ENCODE data around the gene CHI3L2.

- TF ChIP-seq, protein P1, sequence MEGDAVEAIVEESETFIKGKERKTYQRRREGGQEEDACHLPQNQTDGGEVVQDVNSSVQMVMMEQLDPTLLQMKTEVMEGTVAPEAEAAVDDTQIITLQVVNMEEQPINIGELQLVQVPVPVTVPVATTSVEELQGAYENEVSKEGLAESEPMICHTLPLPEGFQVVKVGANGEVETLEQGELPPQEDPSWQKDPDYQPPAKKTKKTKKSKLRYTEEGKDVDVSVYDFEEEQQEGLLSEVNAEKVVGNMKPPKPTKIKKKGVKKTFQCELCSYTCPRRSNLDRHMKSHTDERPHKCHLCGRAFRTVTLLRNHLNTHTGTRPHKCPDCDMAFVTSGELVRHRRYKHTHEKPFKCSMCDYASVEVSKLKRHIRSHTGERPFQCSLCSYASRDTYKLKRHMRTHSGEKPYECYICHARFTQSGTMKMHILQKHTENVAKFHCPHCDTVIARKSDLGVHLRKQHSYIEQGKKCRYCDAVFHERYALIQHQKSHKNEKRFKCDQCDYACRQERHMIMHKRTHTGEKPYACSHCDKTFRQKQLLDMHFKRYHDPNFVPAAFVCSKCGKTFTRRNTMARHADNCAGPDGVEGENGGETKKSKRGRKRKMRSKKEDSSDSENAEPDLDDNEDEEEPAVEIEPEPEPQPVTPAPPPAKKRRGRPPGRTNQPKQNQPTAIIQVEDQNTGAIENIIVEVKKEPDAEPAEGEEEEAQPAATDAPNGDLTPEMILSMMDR (IDR thresholded peaks at IDR 0.05; ENCODE audit: low read length), result no peak
- TF ChIP-seq EZH2 (IDR thresholded peaks at IDR 0.05; ENCODE audit: borderline replicate concordance, low read length), result no peak
Measured at GRCh38 chr1:111225717-111226400, 1.7 kb upstream of the CHI3L2 start.
